ENCODE results near the gene HARBI1.

Gene HARBI1, protein sequence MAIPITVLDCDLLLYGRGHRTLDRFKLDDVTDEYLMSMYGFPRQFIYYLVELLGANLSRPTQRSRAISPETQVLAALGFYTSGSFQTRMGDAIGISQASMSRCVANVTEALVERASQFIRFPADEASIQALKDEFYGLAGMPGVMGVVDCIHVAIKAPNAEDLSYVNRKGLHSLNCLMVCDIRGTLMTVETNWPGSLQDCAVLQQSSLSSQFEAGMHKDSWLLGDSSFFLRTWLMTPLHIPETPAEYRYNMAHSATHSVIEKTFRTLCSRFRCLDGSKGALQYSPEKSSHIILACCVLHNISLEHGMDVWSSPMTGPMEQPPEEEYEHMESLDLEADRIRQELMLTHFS

DNA sequence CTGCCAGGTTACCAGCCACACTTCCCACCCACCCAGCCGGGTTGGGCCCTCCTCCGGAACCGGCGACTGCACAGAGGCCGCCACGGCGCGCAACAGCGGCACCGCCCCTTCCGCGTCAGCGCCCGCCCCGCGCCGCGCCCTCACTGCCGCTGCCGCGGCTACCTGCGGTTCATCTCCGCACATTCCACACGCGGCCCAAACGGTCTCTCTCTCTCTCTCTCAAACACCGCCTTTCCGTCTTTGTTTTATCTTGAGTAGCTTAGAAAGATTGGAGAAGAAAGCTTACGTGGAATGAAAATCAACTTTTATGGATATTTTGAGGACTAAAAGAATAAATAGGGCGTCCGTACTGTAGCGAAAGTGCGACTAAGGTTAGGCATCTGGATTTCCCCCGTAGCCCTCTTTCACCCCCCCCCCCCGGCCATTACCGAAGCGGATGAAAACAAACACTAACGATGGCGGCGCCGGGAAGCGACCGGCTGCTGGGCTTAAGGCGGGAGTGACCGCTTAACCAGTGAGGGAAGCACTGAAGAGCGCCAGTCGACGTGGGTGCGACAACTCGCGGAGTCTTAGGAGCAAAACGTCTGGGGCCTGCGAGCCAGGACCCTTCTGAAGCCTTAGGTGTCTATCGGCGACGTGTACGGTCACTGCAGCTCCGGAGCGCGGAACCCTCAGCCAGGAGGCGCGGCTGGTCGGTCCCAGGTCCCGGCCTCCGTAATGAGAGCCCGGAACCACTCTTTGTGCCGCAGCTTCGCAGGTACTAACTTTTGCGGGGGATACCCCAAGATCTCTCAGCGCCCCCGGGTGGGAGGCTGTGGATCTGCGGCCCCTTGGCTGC lies at the start of gene HARBI1, which contains the start of gene ATG13:
Gene HARBI1, minus strand, starts transcription at position 94 of the 838 bp plus-strand sequence. CDS start 990 bp downstream, outside the sequence.
Gene ATG13, plus strand, starts transcription at position 420 of the 838 bp plus-strand sequence. CDS start 26,739 bp downstream, outside the sequence.
- peak; percentile 96 for DNase-seq

DNA sequence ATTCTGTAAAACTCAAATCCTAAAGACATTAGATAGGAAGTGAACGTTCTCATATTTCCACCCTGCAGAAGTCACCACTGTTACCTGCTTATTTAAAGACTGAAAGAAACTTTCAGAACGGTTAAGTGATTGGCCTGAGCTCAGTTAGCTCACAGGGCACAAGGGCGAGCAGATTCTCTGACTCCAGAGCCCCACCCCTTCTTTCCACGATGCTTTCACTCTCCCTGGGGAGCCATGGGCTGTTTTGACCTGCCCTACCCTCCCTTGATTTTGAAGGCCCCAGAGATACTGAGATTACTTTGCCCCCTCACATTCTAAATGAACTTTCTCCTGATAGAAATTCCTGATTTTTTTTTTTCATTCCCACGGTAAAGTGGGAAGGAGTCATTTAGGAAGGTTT lies 49.5 kb upstream of the HARBI1 start:
- DNase-seq: no peak

GRCh38 chr11:46665356-46665755 lies 48.3 kb upstream of the HARBI1 start:
- no peak for DNase-seq

- no peak for DNase-seq
Measured at GRCh38 chr11:46664612-46665011, 47.6 kb upstream of the HARBI1 start.

GRCh38 chr11:46663277-46663940 lies 46.4 kb upstream of the HARBI1 start:
- DNase-seq: no peak

- no peak for DNase-seq
Measured at GRCh38 chr11:46662366-46662765, 45.3 kb upstream of the HARBI1 start.

DNA sequence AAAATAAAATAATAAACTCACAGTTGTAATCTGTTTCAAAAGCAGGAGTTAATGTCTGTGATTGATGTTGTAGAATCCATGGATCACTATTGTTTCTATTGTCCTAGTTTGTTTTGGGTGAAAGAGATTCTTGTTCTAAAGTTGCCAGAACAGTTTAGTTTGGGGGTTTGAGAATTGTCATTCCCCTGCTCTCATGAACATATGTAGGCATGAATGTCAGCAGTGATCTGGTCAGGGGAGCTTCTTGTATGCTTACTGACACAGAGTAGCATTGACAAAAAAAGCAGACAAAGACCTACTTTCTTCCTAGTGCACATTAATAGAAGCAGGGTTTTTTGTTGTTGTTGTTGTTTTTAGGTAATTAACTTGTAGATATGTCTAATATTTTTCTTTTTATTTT lies 44.8 kb upstream of the HARBI1 start:
- DNase-seq: no peak

DNA sequence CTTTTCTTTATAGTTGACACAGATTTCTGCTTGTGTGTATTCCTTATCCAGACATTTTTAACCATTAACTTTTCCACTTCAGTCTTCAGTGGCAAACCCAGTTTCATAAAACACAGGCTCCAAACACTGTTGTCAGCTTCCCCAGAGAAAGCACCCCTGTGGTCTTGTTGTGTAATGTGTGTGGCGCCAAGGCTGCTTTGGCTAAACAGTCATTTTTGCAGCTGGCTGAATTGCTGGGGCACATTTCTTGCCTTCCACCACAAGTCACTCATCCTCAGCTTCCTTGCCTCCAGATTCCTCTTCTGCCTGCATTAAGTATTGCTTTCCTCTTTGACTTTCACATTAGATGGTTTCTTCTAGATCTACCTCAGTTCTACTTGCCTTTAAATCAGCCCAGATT lies 42.9 kb upstream of the HARBI1 start:
- DNase-seq: no peak

- no peak for DNase-seq
Measured at GRCh38 chr11:46658259-46658658, 41.2 kb upstream of the HARBI1 start.

GRCh38 chr11:46657186-46657585 lies 40.2 kb upstream of the HARBI1 start:
- no peak for DNase-seq

DNA sequence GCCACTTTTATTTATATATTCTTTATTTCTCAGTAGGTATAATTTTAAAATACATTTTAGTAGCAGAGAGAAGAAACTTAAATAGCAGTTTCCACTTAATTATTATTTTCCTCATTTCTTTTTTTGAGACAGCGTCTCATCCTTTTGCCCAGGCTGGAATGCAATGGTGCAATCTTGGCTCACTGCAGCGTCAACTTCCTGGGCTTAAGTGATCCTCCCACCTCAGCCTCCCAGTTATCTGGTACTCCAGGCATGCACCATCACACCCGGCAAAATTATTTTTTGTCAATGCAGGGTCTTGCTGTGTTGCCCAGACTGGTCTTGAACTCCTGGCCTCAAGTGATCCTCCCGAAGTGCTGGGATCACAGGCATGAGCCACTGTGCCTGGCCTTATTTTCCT lies 38.6 kb upstream of the HARBI1 start:
- DNase-seq: no peak

GRCh38 chr11:46649180-46649738 lies 32.2 kb upstream of the HARBI1 start:
- DNase-seq: no peak

DNA sequence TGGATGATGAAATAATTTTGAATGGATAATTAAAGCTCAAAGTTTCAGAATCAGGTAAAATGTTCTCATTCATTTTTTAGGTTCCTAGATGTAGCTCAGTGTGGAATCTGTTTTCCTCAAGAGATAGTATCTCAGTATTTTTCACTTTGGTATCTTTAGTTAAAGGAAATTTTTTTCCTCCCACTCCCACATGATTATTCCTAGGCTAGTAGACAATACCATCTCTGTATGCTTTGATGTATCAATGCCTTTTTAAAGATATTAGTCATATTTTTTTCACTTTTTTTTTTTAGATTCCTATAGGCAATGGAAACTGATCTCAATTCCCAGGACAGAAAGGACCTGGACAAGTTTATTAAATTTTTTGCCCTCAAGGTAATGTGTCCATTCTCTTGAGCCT lies 27.0 kb upstream of the HARBI1 start:
- no peak for DNase-seq

DNA sequence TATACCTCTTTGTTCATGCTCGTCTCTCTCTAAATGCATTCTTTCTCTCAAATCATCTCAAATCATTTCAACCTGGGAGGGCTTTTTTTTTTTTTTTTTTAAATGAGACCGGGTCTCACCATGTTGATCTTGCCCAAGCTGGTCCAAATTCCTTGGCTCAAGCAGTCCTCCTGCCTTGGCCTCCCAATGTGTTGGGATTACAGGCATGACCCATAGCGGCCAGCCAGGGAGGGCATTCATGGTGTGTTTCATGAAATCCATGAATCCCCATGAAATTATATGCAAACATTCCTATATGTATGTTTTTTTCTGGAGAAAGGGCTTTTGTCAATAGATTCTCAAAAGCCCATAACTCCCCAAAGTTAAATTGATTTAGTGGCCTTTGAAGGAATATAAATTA lies 26.5 kb upstream of the HARBI1 start:
- DNase-seq: no peak

- no peak for DNase-seq
Measured at GRCh38 chr11:46642627-46643335, 25.8 kb upstream of the HARBI1 start.

GRCh38 chr11:46641639-46642038 lies 24.6 kb upstream of the HARBI1 start:
- no peak for DNase-seq

- no peak for DNase-seq
Measured at GRCh38 chr11:46640036-46640788, 23.2 kb upstream of the HARBI1 start.

- no peak for DNase-seq
Measured at GRCh38 chr11:46639197-46639839, 22.3 kb upstream of the HARBI1 start.

DNA sequence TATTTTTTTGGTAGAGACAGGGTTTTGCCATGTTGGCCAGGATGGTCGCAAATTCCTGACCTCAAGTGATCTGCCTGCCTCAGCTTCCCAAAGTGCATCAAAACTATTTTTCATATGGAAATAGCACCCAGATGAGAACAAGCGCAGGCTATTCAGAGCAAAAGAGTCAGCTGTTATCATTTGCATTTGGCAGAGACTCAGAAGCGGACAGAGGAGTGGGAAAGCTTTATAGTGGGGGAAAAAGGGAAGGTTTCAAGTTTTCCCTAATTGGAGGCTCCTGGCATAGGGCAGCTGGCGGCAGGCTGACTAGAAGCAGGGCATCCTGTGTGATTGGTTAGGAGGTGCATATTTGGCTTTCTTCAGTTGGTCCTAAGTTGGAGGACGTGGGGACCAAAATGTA lies 20.5 kb upstream of the HARBI1 start:
- no peak for DNase-seq

- no peak for DNase-seq
Measured at GRCh38 chr11:46635557-46636139, 18.6 kb upstream of the HARBI1 start.

Data from stimulated activated CD4-positive, alpha-beta T cell treated with anti-CD3 and anti-CD28 coated beads, Interleukin-15, amount 100 ng/mL, for 24 hours (primary cell).